HL-60 (cell line): ENCODE results near the gene C1orf21.

Experiments
- GABPA ChIP-seq: IDR thresholded peaks from 2 replicates; pipeline ENCODE4 v1.6.1; 2012; ENCODE audit warnings: low read depth
- TF ChIP-seq, protein P1 (sequence below): IDR thresholded peaks from one replicate; pipeline ENCODE4 v1.5.1; 2011; ENCODE audit warnings: low read length, control low read depth, inconsistent platforms; ENCODE audit not compliant: insufficient read depth

DNA sequence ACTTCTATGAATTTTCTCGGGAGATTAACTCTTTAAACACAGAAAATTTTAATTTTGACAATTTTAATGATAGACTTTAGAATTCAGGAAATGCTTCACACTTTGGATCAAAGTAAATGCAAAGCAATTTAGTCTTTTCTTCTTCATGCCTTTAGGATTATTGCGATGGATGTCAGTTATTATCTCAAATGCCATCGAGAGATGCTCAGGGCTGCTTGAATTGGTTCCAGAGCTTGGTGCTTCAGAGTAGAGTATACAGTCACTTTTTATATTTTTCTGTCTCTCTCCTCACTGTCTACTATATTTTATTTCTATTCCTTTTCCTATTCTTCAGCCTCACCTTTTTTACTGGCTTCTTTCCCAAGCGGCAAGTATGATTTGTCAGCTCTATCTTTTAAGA is 59.2 kb downstream of the C1orf21 start:
- TF ChIP-seq, protein P1, sequence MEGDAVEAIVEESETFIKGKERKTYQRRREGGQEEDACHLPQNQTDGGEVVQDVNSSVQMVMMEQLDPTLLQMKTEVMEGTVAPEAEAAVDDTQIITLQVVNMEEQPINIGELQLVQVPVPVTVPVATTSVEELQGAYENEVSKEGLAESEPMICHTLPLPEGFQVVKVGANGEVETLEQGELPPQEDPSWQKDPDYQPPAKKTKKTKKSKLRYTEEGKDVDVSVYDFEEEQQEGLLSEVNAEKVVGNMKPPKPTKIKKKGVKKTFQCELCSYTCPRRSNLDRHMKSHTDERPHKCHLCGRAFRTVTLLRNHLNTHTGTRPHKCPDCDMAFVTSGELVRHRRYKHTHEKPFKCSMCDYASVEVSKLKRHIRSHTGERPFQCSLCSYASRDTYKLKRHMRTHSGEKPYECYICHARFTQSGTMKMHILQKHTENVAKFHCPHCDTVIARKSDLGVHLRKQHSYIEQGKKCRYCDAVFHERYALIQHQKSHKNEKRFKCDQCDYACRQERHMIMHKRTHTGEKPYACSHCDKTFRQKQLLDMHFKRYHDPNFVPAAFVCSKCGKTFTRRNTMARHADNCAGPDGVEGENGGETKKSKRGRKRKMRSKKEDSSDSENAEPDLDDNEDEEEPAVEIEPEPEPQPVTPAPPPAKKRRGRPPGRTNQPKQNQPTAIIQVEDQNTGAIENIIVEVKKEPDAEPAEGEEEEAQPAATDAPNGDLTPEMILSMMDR, result no peak
- no peak for TF ChIP-seq GABPA
